ENCODE data around the gene COL24A1.

The COL24A1 gene

DNA sequence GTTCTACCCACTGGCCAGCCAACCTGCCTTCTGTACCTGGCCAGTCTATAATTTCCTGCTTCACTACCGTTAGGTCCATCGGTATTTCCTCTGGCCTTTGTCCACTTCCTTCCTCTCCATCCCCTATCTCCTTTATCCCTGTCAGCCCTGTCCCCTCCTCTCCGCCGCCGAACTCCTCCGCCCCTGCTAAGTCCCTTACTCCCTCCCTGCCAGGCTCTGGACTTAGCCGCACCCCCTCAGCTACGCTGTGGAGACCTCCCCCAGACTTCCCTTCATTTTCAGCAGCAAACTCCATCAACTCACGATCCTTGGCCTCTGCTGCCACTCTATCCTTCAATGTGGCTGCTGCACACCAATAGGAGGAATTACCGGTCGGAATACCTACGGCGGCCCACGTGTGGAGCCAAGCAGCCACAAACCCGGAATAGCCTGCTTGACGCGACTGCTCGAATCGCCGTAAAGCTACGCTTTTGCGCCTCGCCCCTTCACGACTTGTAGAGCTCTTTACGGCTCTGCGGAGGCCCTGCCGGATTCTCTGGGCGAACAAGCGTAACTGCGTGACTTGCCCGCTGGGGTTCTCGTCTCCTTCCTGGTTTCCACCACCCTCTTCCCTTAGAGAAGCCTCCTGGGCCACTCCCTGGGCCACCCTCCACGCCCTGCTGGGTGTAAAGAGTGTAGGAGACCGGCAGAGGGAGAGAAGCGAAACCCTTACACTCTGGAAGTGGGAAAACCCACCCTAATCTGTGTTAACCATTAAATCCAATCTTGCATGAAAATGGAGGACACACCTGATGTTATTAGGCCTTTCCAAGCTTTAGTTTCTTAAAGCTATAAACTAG is 448.4 kb downstream of the COL24A1 start, which contains the start of gene ZNHIT6:
Gene ZNHIT6, minus strand, starts transcription at position 444 of the 839 bp plus-strand sequence. Its CDS starts 149 bp downstream, at position 295.
- H4K20me1 ChIP-seq (ENCODE audit: insufficient read depth, low read length) = no peaks in the 10 kb centered on the region
- peak within 1 kb of the TSS; percentile 72 for H2AFZ ChIP-seq (ENCODE audit: low read length)
- H3K4me2 ChIP-seq (ENCODE audit: low read length) = peak within 1 kb of the TSS; percentile 90
- H3K9me2 ChIP-seq (ENCODE audit: low read depth, low read length) = no peaks in the 10 kb centered on the region
- peak within 1 kb of the TSS; percentile 53 for H3K27ac ChIP-seq (ENCODE audit: low read depth, low read length, poor library complexity, severe bottlenecking)
- H3K4me1 ChIP-seq (ENCODE audit: insufficient read depth, low read length, severe bottlenecking) = peaks cover 22% of the 10 kb centered on the region
- H3F3A ChIP-seq (ENCODE audit: insufficient read depth, low read length) = no peaks in the 10 kb centered on the region
- no peaks in the 10 kb centered on the region for H3K27me3 ChIP-seq (ENCODE audit: insufficient read depth, low read length)
- H3K79me2 ChIP-seq (ENCODE audit: insufficient read depth, low read length) = peaks cover 23% of the 10 kb centered on the region
- H3K4me3 ChIP-seq (ENCODE audit: low read depth, low read length, poor library complexity, severe bottlenecking) = peak within 1 kb of the TSS; percentile 83
- no peak for TF ChIP-seq EZH2 (IDR thresholded peaks at IDR 0.05; ENCODE audit: borderline replicate concordance, low read length)
- TF ChIP-seq, protein P1, sequence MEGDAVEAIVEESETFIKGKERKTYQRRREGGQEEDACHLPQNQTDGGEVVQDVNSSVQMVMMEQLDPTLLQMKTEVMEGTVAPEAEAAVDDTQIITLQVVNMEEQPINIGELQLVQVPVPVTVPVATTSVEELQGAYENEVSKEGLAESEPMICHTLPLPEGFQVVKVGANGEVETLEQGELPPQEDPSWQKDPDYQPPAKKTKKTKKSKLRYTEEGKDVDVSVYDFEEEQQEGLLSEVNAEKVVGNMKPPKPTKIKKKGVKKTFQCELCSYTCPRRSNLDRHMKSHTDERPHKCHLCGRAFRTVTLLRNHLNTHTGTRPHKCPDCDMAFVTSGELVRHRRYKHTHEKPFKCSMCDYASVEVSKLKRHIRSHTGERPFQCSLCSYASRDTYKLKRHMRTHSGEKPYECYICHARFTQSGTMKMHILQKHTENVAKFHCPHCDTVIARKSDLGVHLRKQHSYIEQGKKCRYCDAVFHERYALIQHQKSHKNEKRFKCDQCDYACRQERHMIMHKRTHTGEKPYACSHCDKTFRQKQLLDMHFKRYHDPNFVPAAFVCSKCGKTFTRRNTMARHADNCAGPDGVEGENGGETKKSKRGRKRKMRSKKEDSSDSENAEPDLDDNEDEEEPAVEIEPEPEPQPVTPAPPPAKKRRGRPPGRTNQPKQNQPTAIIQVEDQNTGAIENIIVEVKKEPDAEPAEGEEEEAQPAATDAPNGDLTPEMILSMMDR (IDR thresholded peaks at IDR 0.05; ENCODE audit: low read length) = peak; percentile 20; the same call in 1 of the 2 replicates
- H3K9ac ChIP-seq (ENCODE audit: low read length) = peak within 1 kb of the TSS; percentile 76
- peaks cover 31% of the 10 kb centered on the region for H3K36me3 ChIP-seq (ENCODE audit: insufficient read depth, low read length)
- H3K9me3 ChIP-seq (ENCODE audit: low read length) = no peaks in the 10 kb centered on the region

DNA sequence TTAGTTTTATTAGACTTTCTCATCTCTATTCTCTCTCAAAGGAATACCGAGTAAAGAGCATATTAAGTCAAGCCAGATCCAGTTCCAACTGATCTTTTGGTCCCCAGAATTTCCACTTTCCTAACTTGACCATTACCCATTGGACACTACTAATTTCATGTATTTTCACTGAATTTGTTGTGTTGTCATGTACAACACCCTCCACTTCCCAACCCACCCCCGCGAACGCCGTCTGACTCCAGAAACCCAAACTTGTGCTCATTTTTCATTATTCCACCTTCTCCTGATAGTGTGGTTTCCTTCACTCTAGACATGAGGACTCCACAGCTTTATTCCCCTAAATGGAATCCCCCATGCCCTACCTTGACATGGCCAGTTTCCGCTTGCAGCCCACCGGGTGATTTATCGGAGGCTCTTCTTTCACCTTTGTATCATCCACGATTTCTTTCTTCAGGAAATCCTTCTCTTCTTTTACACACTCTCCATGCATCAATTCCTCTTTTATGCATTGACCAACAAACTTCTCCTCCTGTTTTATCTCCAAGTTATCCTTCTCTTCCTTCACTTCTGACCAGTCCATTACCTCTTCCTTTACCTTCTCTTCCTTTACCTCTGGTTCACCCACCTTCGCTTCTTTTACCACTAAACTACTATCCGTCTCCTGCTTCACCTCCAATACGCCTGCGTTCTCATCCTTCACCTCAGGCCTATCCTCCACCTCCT is 449.1 kb downstream of the COL24A1 start:
- peaks cover 23% of the 10 kb centered on the region for H3K79me2 ChIP-seq (ENCODE audit: insufficient read depth, low read length)
- H3K9ac ChIP-seq (ENCODE audit: low read length) = peak overlapping the region; percentile 76
- H3K27me3 ChIP-seq (ENCODE audit: insufficient read depth, low read length) = no peaks in the 10 kb centered on the region
- peaks cover 38% of the 10 kb centered on the region for H3K36me3 ChIP-seq (ENCODE audit: insufficient read depth, low read length)
- H4K20me1 ChIP-seq (ENCODE audit: insufficient read depth, low read length) = no peaks in the 10 kb centered on the region
- TF ChIP-seq EZH2 (IDR thresholded peaks at IDR 0.05; ENCODE audit: borderline replicate concordance, low read length) = no peak
- TF ChIP-seq, protein P1 (IDR thresholded peaks at IDR 0.05; ENCODE audit: low read length) = no peak
- peaks cover 22% of the 10 kb centered on the region for H3K4me1 ChIP-seq (ENCODE audit: insufficient read depth, low read length, severe bottlenecking)
- H2AFZ ChIP-seq (ENCODE audit: low read length) = no peak overlapping the region
- peak overlapping the region; percentile 90 for H3K4me2 ChIP-seq (ENCODE audit: low read length)
- no peaks in the 10 kb centered on the region for H3K9me2 ChIP-seq (ENCODE audit: low read depth, low read length)
- H3F3A ChIP-seq (ENCODE audit: insufficient read depth, low read length) = no peaks in the 10 kb centered on the region
- H3K27ac ChIP-seq (ENCODE audit: low read depth, low read length, poor library complexity, severe bottlenecking) = no peak overlapping the region
- no peaks in the 10 kb centered on the region for H3K9me3 ChIP-seq (ENCODE audit: low read length)
- H3K4me3 ChIP-seq (ENCODE audit: low read depth, low read length, poor library complexity, severe bottlenecking) = peak overlapping the region; percentile 83

- Histone ChIP-seq H2AFZ (ENCODE audit: low read length) (no peak overlapping the region), H3F3A (ENCODE audit: insufficient read depth, low read length) (no peaks in the 10 kb centered on the region), H3K27ac (ENCODE audit: low read depth, low read length, poor library complexity, severe bottlenecking) (no peak overlapping the region), H3K4me1 (ENCODE audit: insufficient read depth, low read length, severe bottlenecking) (peaks cover 22% of the 10 kb centered on the region), H3K4me2 (ENCODE audit: low read length) (peak overlapping the region; percentile 10; the same call in 1 of the 2 replicates), H3K9me3 (ENCODE audit: low read length) (no peaks in the 10 kb centered on the region), H3K27me3 (ENCODE audit: insufficient read depth, low read length) (no peaks in the 10 kb centered on the region), H3K4me3 (ENCODE audit: low read depth, low read length, poor library complexity, severe bottlenecking) (peak overlapping the region; percentile 83), H3K36me3 (ENCODE audit: insufficient read depth, low read length) (peaks cover 53% of the 10 kb centered on the region), H3K9me2 (ENCODE audit: low read depth, low read length) (no peaks in the 10 kb centered on the region), H4K20me1 (ENCODE audit: insufficient read depth, low read length) (no peaks in the 10 kb centered on the region), H3K9ac (ENCODE audit: low read length) (no peak overlapping the region), H3K79me2 (ENCODE audit: insufficient read depth, low read length) (peaks cover 23% of the 10 kb centered on the region)
- TF ChIP-seq EZH2 (IDR thresholded peaks at IDR 0.05; ENCODE audit: borderline replicate concordance, low read length) = no peak
- TF ChIP-seq, protein P1 (IDR thresholded peaks at IDR 0.05; ENCODE audit: low read length) = no peak
Observed at GRCh38 chr1:85705940-85706339, 450.6 kb downstream of the COL24A1 start.

Data from OCI-LY1 (cell line).